NCI-H146 treated with DMSO at 0.1 percent for 48 hours (cell line): Measurements from ENCODE around the gene ARAP2.

Experiments
- DNase-seq: peaks from one replicate; lab custom pipeline; 2025; ENCODE audit not compliant: unreplicated experiment; lab: John Stamatoyannopoulos, UW

ARAP2 gene

GRCh38 chr4:36137336-36137735, 107.0 kb downstream of the ARAP2 start:
- no peak for DNase-seq

GRCh38 chr4:36133658-36134057, 110.7 kb downstream of the ARAP2 start:
- no peak for DNase-seq

GRCh38 chr4:36133086-36133485, 111.2 kb downstream of the ARAP2 start:
- DNase-seq: no peak

- DNase-seq: no peak
Measured at GRCh38 chr4:36130641-36131040, 113.7 kb downstream of the ARAP2 start.

- no peak for DNase-seq
Measured at GRCh38 chr4:36128689-36129088, 115.6 kb downstream of the ARAP2 start.

- DNase-seq: no peak
Measured at GRCh38 chr4:36123906-36124305, 120.4 kb downstream of the ARAP2 start.

- no peak for DNase-seq
Measured at GRCh38 chr4:36115312-36115711, 129.0 kb downstream of the ARAP2 start.

GRCh38 chr4:36111172-36111571, 133.1 kb downstream of the ARAP2 start:
- DNase-seq: no peak

- DNase-seq: no peak
Measured at GRCh38 chr4:36099509-36099908, 144.8 kb downstream of the ARAP2 start.

GRCh38 chr4:36094995-36095394, 149.3 kb downstream of the ARAP2 start:
- DNase-seq: no peak

- no peak for DNase-seq
Measured at GRCh38 chr4:36091997-36092396, 152.3 kb downstream of the ARAP2 start.

- peak; percentile 74 for DNase-seq
Measured at GRCh38 chr4:36088542-36088941, 155.8 kb downstream of the ARAP2 start.

- DNase-seq: no peak
Measured at GRCh38 chr4:36086261-36086786, 158.0 kb downstream of the ARAP2 start.

GRCh38 chr4:36082817-36083216, 161.5 kb downstream of the ARAP2 start:
- DNase-seq: no peak

- DNase-seq: no peak
Measured at GRCh38 chr4:36081185-36081584, 163.1 kb downstream of the ARAP2 start.

- no peak for DNase-seq
Measured at GRCh38 chr4:36079666-36080065, 164.6 kb downstream of the ARAP2 start.

- no peak for DNase-seq
Measured at GRCh38 chr4:36078319-36078718, 166.0 kb downstream of the ARAP2 start.

- DNase-seq: no peak
Measured at GRCh38 chr4:36072529-36072928, 171.8 kb downstream of the ARAP2 start.

GRCh38 chr4:36067116-36067515, 177.2 kb downstream of the ARAP2 start:
- DNase-seq: no peak

GRCh38 chr4:36065274-36065871, 178.9 kb downstream of the ARAP2 start:
- DNase-seq: no peak

- DNase-seq: no peak
Measured at GRCh38 chr4:36064117-36064516, 180.2 kb downstream of the ARAP2 start.

- no peak for DNase-seq
Measured at GRCh38 chr4:36056136-36056535, 188.2 kb downstream of the ARAP2 start.

- no peak for DNase-seq
Measured at GRCh38 chr4:36054694-36055422, 189.5 kb downstream of the ARAP2 start.
